ENCODE results near the gene KAT2B. TPM values are rescaled to one million over a fixed set of nuclear protein-coding genes. Genes with fewer than 3 reads are reported as not detected.
"Not testable (repeated sequence)": the region's sequence is repeated elsewhere in the genome, so short reads cannot be mapped to it uniquely, and the experiment has no call there.

The KAT2B gene
- total RNA-seq, 2 donors from 2014 or later, result 2.2 to 4.1 TPM

GRCh38 chr3:20012164-20012563, 28.1 kb upstream of the KAT2B start, which contains the start of gene PP2D1:
PP2D1 (minus strand) TSS chr3:20012264; CDS start chr3:20012072, 192 bp downstream.
- no peak for DNase-seq
- Mint-ChIP-seq H3K27me3 (ENCODE audit: insufficient read depth) (no peaks in the 10 kb centered on the region), H3K4me1 (no peaks in the 10 kb centered on the region), H3K4me3 (no peak within 1 kb of the TSS), H3K36me3 (ENCODE audit: low read depth) (no peaks in the 10 kb centered on the region), H3K9me3 (no peaks in the 10 kb centered on the region), H3K27ac (no peak within 1 kb of the TSS)
- H3K4me1 ChIP-seq (ENCODE audit: control insufficient read depth, insufficient read depth, low read length), result no peaks in the 10 kb centered on the region
- no peak within 1 kb of the TSS for H3K9ac ChIP-seq (ENCODE audit: extremely low read depth, low read length, poor library complexity, severe bottlenecking)
- H3K27me3 ChIP-seq (ENCODE audit: control insufficient read depth, insufficient read depth, low read length, poor library complexity, severe bottlenecking), result no peaks in the 10 kb centered on the region
- no peak for TF ChIP-seq CTCF (conservative IDR thresholded peaks at IDR 0.05)
- no peaks in the 10 kb centered on the region for H3K36me3 ChIP-seq (ENCODE audit: control insufficient read depth, insufficient read depth, low read length)
- H3K9me3 ChIP-seq (ENCODE audit: control insufficient read depth, low read length), result no peaks in the 10 kb centered on the region
- no peak within 1 kb of the TSS for H3K27ac ChIP-seq (ENCODE audit: low read depth, low read length)
- 83 to 95% methylated on average over 1 to 4 of the region's 4 CpGs for WGBS, 2 experiments (ENCODE audit: insufficient coverage in 1 of 2, insufficient read length in 1 of 2)
- H3K4me3 ChIP-seq (ENCODE audit: low read length), result no peak within 1 kb of the TSS

- Histone ChIP-seq H3K27me3 (ENCODE audit: control insufficient read depth, insufficient read depth, low read length, poor library complexity, severe bottlenecking) (no peaks in the 10 kb centered on the region), H3K9ac (ENCODE audit: extremely low read depth, low read length, poor library complexity, severe bottlenecking) (no peak overlapping the region), H3K36me3 (ENCODE audit: control insufficient read depth, insufficient read depth, low read length) (no peaks in the 10 kb centered on the region), H3K4me1 (ENCODE audit: control insufficient read depth, insufficient read depth, low read length) (no peaks in the 10 kb centered on the region), H3K9me3 (ENCODE audit: control insufficient read depth, low read length) (no peaks in the 10 kb centered on the region), H3K27ac (ENCODE audit: low read depth, low read length) (no peak overlapping the region), H3K4me3 (ENCODE audit: low read length) (no peak overlapping the region)
- H3K9me3 Mint-ChIP-seq, result no peaks in the 10 kb centered on the region
- 88% methylated on average over 1 of the region's 1 CpG; no CpG with 5 or more reads in 1 of the 2 experiments for WGBS, 2 experiments (ENCODE audit: insufficient coverage in 1 of 2, insufficient read length in 1 of 2)
- H3K27ac Mint-ChIP-seq, result no peak overlapping the region
- no peak overlapping the region for H3K4me3 Mint-ChIP-seq
- no peaks in the 10 kb centered on the region for H3K36me3 Mint-ChIP-seq (ENCODE audit: low read depth)
- no peak for DNase-seq
- no peak for TF ChIP-seq CTCF (conservative IDR thresholded peaks at IDR 0.05)
- no peaks in the 10 kb centered on the region for H3K27me3 Mint-ChIP-seq (ENCODE audit: insufficient read depth)
- H3K4me1 Mint-ChIP-seq, result no peaks in the 10 kb centered on the region
Measured at GRCh38 chr3:20013396-20013795, 26.9 kb upstream of the KAT2B start.

GRCh38 chr3:20015525-20015924, 24.7 kb upstream of the KAT2B start:
- Histone ChIP-seq H3K27me3 (ENCODE audit: control insufficient read depth, insufficient read depth, low read length, poor library complexity, severe bottlenecking) (no peaks in the 10 kb centered on the region), H3K4me1 (ENCODE audit: control insufficient read depth, insufficient read depth, low read length) (no peaks in the 10 kb centered on the region), H3K4me3 (ENCODE audit: low read length) (no peak overlapping the region), H3K36me3 (ENCODE audit: control insufficient read depth, insufficient read depth, low read length) (no peaks in the 10 kb centered on the region), H3K9me3 (ENCODE audit: control insufficient read depth, low read length) (no peaks in the 10 kb centered on the region), H3K9ac (ENCODE audit: extremely low read depth, low read length, poor library complexity, severe bottlenecking) (no peak overlapping the region), H3K27ac (ENCODE audit: low read depth, low read length) (no peak overlapping the region)
- DNase-seq, result no peak
- H3K9me3 Mint-ChIP-seq, result no peaks in the 10 kb centered on the region
- H3K36me3 Mint-ChIP-seq (ENCODE audit: low read depth), result no peaks in the 10 kb centered on the region
- no peaks in the 10 kb centered on the region for H3K4me1 Mint-ChIP-seq
- 64% methylated on average over 1 of the region's 1 CpG; no CpG with 5 or more reads in 1 of the 2 experiments for WGBS, 2 experiments (ENCODE audit: insufficient coverage in 1 of 2, insufficient read length in 1 of 2)
- H3K4me3 Mint-ChIP-seq, result no peak overlapping the region
- no peaks in the 10 kb centered on the region for H3K27me3 Mint-ChIP-seq (ENCODE audit: insufficient read depth)
- no peak overlapping the region for H3K27ac Mint-ChIP-seq
- TF ChIP-seq CTCF (conservative IDR thresholded peaks at IDR 0.05), result no peak

GRCh38 chr3:20016076-20016475, 24.2 kb upstream of the KAT2B start:
- not testable (repeated sequence) for H3K9me3 ChIP-seq (ENCODE audit: control insufficient read depth, low read length); H3K27me3 ChIP-seq (ENCODE audit: control insufficient read depth, insufficient read depth, low read length, poor library complexity, severe bottlenecking); H3K9ac ChIP-seq (ENCODE audit: extremely low read depth, low read length, poor library complexity, severe bottlenecking); H3K4me1 ChIP-seq (ENCODE audit: control insufficient read depth, insufficient read depth, low read length); H3K4me3 Mint-ChIP-seq; DNase-seq; H3K27ac Mint-ChIP-seq; H3K4me3 ChIP-seq (ENCODE audit: low read length); H3K36me3 ChIP-seq (ENCODE audit: control insufficient read depth, insufficient read depth, low read length); H3K4me1 Mint-ChIP-seq; H3K36me3 Mint-ChIP-seq (ENCODE audit: low read depth); H3K27me3 Mint-ChIP-seq (ENCODE audit: insufficient read depth); H3K9me3 Mint-ChIP-seq; H3K27ac ChIP-seq (ENCODE audit: low read depth, low read length)
- WGBS, 2 experiments (ENCODE audit: insufficient coverage in 1 of 2, insufficient read length in 1 of 2), result 82 to 94% methylated on average over 2 of the region's 3 CpGs
